Endothelial cell of umbilical vein (primary cell): ENCODE data around the gene CIAO1.

Experiments
- CTCF ChIP-seq, 2 donors: IDR thresholded peaks; 1 replicate in 1 of 2; 2 replicates in 1 of 2; pipeline ENCODE4 v1.5.1; 2011; ENCODE audit warnings: low read length in 2 of 2, mild to moderate bottlenecking in 2 of 2, moderate library complexity in 2 of 2, control low read depth in 1 of 2, inconsistent platforms in 1 of 2, low read depth in 1 of 2; ENCODE audit not compliant: insufficient read depth in 1 of 2; ENCODE audit errors: extremely low read depth in 1 of 2
- EZH2 ChIP-seq: IDR thresholded peaks from 2 replicates; pipeline ENCODE4 v1.6.1; 2012; ENCODE audit warnings: borderline replicate concordance, low read depth, mild to moderate bottlenecking, moderate library complexity, low read length, inconsistent platforms; ENCODE audit not compliant: severe bottlenecking
- MAX ChIP-seq: IDR thresholded peaks from 2 replicates; pipeline ENCODE4 v1.6.1; 2011; ENCODE audit not compliant: insufficient read depth, insufficient read length
- MYC ChIP-seq: IDR thresholded peaks from one replicate; pipeline ENCODE4 v1.6.1; 2011; ENCODE audit warnings: mild to moderate bottlenecking, low read depth, low read length
- POLR2A ChIP-seq: IDR thresholded peaks from 2 replicates; pipeline ENCODE4 v1.6.1; 2012; ENCODE audit warnings: low read depth, mild to moderate bottlenecking, control low read depth, low read length
- POLR2AphosphoS5 ChIP-seq: IDR thresholded peaks from 2 replicates; pipeline ENCODE4 v1.6.1; 2012; ENCODE audit warnings: low read depth, mild to moderate bottlenecking, control low read depth, low read length, moderate library complexity; ENCODE audit not compliant: insufficient read depth

- TF ChIP-seq CTCF (IDR thresholded peaks at IDR 0.05; ENCODE audit: extremely low read depth in 1 of 2, insufficient read depth in 1 of 2, low read depth in 1 of 2, low read length in 2 of 2) = no peak
- TF ChIP-seq POLR2A = no peak
- no peak for TF ChIP-seq MAX
- TF ChIP-seq POLR2AphosphoS5 = no peak
- no peak for TF ChIP-seq EZH2
- TF ChIP-seq MYC = no peak
Measured at GRCh38 chr2:96248624-96249023, 17.4 kb upstream of the CIAO1 start.
